HG03095 (cell line): ENCODE measurements around the gene ARL5C.

Experiments used
- ATAC-seq: cut with Tn5 transposase; IDR thresholded peaks from one replicate; pipeline ENCODE4 v1.9.1; 2021; ENCODE audit warnings: moderate library complexity; ENCODE audit not compliant: unreplicated experiment

ARL5C gene

GRCh38 chr17:39165841-39166349 lies at the start of gene ARL5C:
Gene ARL5C, minus strand, starts transcription at chr17:39166161. Its CDS starts 401 bp downstream, at chr17:39165760.
- no peak for ATAC-seq

DNA sequence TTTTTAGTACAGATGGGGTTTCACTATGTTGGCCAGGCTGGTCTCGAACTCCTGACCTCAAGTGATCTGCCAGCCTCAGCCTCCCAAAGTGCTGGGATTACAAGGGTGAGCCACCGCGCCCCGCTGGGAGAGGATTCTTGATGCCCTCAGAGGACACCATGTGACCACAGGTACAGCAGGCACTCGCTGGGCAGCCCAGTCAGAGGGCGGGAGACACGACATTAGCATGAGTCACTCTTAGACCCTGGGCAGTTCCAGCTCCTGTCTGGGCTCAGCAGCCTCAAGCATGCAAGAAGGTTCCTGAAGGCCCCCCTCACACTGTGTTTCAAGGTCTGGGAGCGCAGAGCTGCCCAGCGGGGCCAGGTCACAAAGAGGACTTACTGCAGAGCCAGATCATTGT lies 47.9 kb upstream of the ARL5C start:
- ATAC-seq, result no peak

- no peak for ATAC-seq
Measured at GRCh38 chr17:39212841-39213480, 47.0 kb upstream of the ARL5C start.

DNA sequence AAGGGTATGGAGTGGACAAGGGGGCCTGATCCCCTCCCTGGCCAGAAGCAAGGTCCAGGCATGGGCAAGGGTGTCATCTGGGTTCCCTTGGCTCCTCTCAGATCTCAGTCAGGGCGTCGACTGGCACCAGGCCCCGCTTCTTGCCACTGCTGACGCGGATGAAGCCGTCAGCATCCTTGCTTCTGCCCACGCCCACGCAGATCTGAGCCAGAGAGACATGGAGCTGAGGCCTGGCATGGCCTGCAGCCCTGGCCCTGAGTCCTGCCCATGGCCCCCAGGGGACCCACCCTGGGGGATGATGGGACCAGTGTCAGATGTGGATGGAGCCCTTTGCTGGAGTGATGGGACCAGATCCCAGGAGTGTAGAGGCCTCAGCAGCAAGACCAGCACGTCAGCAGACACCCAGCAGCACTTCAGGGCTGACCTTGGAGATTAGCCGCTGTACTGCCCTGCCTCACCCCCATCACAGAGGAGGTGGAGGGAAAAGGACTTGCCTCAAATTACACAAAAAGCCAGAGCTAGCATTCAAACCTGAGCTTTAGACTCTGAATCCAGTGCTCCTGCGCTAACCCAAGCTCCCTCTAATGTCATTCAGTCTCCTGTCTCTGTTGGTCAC lies 46.3 kb upstream of the ARL5C start:
- no peak for ATAC-seq

DNA sequence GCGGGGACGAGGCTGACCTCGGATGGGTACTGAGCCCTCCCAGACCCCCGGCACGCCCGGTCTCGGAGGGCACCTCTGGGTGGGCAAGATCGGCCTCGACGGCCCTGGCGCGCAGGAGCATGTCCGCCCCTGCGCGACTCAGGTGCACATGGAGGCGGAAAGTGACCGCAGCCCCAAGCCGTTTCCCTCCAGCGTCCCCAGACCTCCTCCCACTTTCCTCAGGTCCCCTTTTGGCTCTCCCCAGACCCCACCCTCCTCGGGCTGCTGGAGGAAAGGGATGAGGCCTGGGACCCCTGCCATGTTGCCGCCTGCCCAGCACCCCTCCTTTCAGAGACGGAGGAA lies 44.1 kb upstream of the ARL5C start:
- no peak for ATAC-seq

GRCh38 chr17:39209317-39210092 lies 43.5 kb upstream of the ARL5C start:
- no peak for ATAC-seq

GRCh38 chr17:39208893-39209292 lies 42.9 kb upstream of the ARL5C start:
- no peak for ATAC-seq

GRCh38 chr17:39208136-39208535 lies 42.2 kb upstream of the ARL5C start:
- no peak for ATAC-seq

DNA sequence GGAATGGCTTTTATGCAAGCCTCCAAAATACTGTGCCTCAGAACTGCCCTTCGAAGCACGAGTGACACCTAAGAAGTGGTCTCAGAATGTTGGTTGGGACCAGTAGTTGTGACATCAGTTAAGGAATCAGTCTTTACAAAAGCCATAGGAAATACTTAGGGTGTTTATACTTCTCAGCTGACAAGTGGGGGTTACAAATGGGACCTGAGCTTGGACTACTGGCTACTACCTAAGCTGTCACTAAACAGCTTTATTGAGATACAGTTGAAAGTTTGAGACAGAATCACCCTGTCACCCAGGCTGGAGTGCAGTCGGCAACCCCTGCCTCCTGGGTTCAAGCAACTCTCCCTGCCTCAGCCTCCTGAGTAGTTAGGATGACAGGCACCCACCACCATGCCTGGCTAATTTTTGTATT lies 39.2 kb upstream of the ARL5C start:
- ATAC-seq, result no peak

GRCh38 chr17:39204245-39204644 lies 38.3 kb upstream of the ARL5C start:
- no peak for ATAC-seq

GRCh38 chr17:39200957-39201510 lies 35.1 kb upstream of the ARL5C start:
- ATAC-seq, result no peak

- ATAC-seq, result peak; percentile 46
Measured at GRCh38 chr17:39200070-39200879, 34.3 kb upstream of the ARL5C start, which contains the start of gene RPL19. Gene RPL19, plus strand, starts transcription at chr17:39200283. Its CDS starts 62 bp downstream, at chr17:39200345.

DNA sequence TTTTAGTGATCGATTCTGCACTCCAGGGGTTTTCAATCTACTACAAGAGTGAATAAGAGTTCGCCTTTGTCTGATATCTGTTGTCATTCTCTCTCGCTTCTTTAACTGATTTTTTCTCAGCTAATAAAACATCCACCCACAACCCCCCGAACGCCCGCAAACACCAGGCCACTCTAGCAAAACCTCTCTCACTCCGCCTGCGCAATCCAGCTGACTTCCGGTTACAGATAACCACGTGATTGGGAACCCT lies 33.8 kb upstream of the ARL5C start:
- peak; percentile 39 for ATAC-seq

GRCh38 chr17:39198186-39198566 lies 32.2 kb upstream of the ARL5C start:
- ATAC-seq, result no peak

GRCh38 chr17:39197380-39198185 lies 31.6 kb upstream of the ARL5C start, which contains the start of gene CACNB1:
Gene CACNB1, minus strand, starts transcription at chr17:39197669. Its CDS starts 174 bp downstream, at chr17:39197495.
- no peak for ATAC-seq

DNA sequence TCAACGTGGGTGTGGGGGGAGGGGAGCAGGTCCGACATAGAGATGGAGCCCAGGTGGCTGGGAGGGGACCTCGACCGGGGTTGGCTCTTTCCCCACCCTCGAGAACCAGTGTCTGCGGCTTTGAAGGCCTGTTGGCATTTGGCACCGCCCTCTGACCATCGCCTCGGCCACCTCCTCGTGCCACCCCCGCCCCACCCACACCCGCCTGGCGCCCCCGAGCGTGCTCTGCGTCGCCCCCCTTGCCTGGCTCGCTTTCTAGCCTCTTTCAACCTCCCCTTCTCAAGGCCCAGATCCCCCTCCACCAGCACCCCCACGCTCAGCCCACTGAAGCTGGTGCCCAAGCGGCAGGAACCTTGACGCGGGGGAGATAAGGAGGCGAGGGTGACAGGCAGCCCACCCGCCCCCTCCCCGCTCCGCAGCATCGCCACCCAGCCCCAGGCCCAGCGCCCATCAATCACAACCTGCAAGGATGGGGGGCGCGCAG lies 30.9 kb upstream of the ARL5C start:
- ATAC-seq, result no peak

GRCh38 chr17:39196241-39196807 lies 30.4 kb upstream of the ARL5C start:
- no peak for ATAC-seq

DNA sequence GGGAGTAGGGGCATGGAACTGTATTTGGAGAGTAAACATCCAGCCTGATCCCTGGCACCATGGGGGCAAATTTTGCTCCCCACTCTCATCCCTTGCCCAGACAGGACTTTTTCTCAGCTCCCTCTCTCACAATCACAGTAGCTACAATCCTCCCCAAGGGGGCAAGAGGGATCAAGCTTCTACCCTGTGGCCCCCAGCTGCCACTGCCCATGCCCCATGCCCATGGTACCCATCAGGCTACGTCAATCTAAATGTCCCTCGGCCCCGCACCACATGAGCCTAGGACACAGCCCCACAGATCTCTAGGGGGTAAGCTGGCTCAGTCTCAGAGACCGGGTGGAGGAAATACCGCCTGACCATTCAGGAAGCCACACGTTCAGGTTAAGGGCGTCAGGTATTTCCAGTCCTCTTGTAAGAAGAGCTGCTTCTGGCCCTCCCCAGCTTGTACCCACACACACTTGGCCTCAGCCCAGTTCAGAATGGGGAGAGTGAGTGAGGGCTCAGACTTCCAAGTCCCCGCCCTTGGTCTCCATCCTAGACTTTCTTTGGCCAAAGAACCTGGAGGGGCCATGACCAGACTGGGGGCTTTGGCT lies 29.7 kb upstream of the ARL5C start:
- no peak for ATAC-seq

GRCh38 chr17:39194985-39195524 lies 29.1 kb upstream of the ARL5C start:
- ATAC-seq, result no peak
